Stimulated activated CD8-positive, alpha-beta memory T cell treated with anti-CD3 and anti-CD28 coated beads, Interleukin-4, amount 100 ng/mL, for 24 hours (primary cell): ENCODE measurements around the gene FKBP5.
"Not testable (repeated sequence)": the region's sequence is repeated elsewhere in the genome, so short reads cannot be mapped to it uniquely, and the experiment has no call there.

ENCODE experiments used
- DNase-seq: peaks from one replicate; pipeline ENCODE4 v3.0.0-alpha.2; 2020; ENCODE audit warnings: low read depth

The FKBP5 gene

GRCh38 chr6:35723587-35723986, 34.9 kb upstream of the FKBP5 start:
- DNase-seq: no peak

- DNase-seq: no peak
Observed at GRCh38 chr6:35722121-35722761, 33.5 kb upstream of the FKBP5 start.

GRCh38 chr6:35719830-35720733, 31.4 kb upstream of the FKBP5 start:
- no peak for DNase-seq

- DNase-seq: no peak
Observed at GRCh38 chr6:35719404-35719829, 30.7 kb upstream of the FKBP5 start.

GRCh38 chr6:35718911-35719381, 30.2 kb upstream of the FKBP5 start:
- no peak for DNase-seq

GRCh38 chr6:35718375-35718736, 29.6 kb upstream of the FKBP5 start:
- no peak for DNase-seq

- DNase-seq: no peak
Observed at GRCh38 chr6:35717449-35718374, 29.0 kb upstream of the FKBP5 start.

GRCh38 chr6:35716798-35717197, 28.1 kb upstream of the FKBP5 start:
- DNase-seq: no peak

- no peak for DNase-seq
Observed at GRCh38 chr6:35713006-35713767, 24.5 kb upstream of the FKBP5 start.

GRCh38 chr6:35711731-35712130, 23.0 kb upstream of the FKBP5 start:
- no peak for DNase-seq

GRCh38 chr6:35710241-35710847, 21.6 kb upstream of the FKBP5 start:
- no peak for DNase-seq

GRCh38 chr6:35708585-35708984, 19.9 kb upstream of the FKBP5 start:
- no peak for DNase-seq

GRCh38 chr6:35707714-35708407, 19.1 kb upstream of the FKBP5 start:
- no peak for DNase-seq

GRCh38 chr6:35706468-35706867, 17.8 kb upstream of the FKBP5 start:
- DNase-seq: no peak

- no peak for DNase-seq
Observed at GRCh38 chr6:35703554-35703953, 14.8 kb upstream of the FKBP5 start.

- no peak for DNase-seq
Observed at GRCh38 chr6:35698858-35699257, 10.1 kb upstream of the FKBP5 start.

GRCh38 chr6:35698430-35698829, 9.7 kb upstream of the FKBP5 start:
- not testable (repeated sequence) for DNase-seq

GRCh38 chr6:35694462-35694861, 5.7 kb upstream of the FKBP5 start:
- DNase-seq: no peak

- DNase-seq: no peak
Observed at GRCh38 chr6:35691027-35691824, 2.5 kb upstream of the FKBP5 start.

- no peak for DNase-seq
Observed at GRCh38 chr6:35690484-35690883, 1.8 kb upstream of the FKBP5 start.
